GM12872 (cell line): Measurements from ENCODE around the gene GGTLC2.

Experiments used
- TF ChIP-seq, protein P1 (sequence below): IDR thresholded peaks from 3 replicates; pipeline ENCODE4 v1.5.1; 2011; ENCODE audit warnings: low read depth, mild to moderate bottlenecking, low read length, moderate library complexity; ENCODE audit not compliant: insufficient read depth

Gene GGTLC2

DNA sequence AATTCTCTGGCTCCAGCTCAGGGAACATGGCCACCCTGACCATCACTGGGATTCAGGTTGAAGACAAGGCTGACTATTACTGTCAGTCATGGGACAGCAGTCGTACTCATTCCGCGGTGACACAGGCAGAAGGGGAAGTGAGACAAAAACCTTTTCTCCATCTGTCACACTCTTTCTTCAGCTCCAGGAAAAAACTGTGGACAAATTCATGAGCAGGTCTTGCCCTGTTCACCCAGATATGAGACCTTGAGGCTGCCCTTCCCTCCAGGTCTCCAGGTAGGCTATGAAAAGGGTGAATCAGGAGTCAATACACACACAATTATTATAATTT lies 39.4 kb upstream of the GGTLC2 start:
- TF ChIP-seq, protein P1, sequence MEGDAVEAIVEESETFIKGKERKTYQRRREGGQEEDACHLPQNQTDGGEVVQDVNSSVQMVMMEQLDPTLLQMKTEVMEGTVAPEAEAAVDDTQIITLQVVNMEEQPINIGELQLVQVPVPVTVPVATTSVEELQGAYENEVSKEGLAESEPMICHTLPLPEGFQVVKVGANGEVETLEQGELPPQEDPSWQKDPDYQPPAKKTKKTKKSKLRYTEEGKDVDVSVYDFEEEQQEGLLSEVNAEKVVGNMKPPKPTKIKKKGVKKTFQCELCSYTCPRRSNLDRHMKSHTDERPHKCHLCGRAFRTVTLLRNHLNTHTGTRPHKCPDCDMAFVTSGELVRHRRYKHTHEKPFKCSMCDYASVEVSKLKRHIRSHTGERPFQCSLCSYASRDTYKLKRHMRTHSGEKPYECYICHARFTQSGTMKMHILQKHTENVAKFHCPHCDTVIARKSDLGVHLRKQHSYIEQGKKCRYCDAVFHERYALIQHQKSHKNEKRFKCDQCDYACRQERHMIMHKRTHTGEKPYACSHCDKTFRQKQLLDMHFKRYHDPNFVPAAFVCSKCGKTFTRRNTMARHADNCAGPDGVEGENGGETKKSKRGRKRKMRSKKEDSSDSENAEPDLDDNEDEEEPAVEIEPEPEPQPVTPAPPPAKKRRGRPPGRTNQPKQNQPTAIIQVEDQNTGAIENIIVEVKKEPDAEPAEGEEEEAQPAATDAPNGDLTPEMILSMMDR: no peak

DNA sequence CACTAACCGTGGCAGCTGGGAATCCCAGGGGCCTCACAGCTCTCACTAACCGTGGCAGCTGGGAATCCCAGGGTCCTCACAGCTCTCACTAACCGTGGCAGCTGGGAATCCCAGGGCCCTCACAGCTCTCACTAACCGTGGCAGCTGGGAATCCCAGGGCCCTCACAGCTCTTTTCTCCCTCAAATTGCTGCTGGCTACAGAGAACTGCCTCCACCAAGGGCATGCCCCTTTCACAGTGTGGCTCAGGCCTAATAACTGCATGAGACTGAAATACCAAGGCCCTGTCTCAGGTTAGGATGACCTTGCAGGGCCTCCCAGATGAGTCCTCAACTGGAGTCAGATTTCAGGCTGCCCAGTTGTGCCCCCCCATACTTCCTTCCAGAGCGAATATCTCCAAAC lies 35.1 kb upstream of the GGTLC2 start:
- TF ChIP-seq, protein P1: no peak

DNA sequence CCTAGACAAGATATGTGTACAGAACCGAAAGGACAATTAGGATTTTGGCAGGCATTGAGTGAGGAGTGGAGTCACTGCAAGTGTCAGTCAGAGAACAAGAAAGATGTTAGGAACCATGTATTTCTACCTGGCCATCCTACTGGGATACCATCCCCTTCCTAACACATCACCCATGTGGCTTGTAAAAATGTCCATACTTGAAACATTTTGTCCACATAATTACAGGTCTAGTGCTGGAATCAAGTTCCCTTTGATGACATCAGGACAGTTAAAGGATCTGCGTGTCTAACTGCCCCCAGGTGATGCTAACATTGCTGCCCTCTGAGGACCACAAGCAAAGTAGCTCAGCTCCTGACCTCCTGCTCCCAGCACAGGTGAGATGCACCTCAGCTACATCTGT lies 31.9 kb upstream of the GGTLC2 start:
- TF ChIP-seq, protein P1: no peak

DNA sequence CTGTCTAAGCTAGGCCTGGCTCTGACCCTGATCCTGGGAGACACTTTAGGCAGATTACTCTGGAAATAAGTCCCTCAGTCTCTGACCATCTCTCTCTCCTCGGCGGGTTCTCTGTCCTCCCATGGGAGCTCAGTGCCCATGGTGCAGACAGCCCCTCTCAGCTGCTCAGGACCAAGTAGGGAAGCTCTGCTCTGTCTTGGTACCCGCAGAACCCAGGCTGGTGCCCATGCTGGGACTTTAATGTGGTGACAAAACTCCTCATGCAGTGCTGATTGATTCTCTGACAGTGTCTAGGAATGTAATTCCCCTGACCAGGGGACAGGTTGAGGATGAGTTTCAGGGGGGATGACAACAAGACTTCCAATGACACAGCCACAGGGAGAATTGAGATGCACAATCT lies 30.3 kb upstream of the GGTLC2 start:
- TF ChIP-seq, protein P1: no peak

DNA sequence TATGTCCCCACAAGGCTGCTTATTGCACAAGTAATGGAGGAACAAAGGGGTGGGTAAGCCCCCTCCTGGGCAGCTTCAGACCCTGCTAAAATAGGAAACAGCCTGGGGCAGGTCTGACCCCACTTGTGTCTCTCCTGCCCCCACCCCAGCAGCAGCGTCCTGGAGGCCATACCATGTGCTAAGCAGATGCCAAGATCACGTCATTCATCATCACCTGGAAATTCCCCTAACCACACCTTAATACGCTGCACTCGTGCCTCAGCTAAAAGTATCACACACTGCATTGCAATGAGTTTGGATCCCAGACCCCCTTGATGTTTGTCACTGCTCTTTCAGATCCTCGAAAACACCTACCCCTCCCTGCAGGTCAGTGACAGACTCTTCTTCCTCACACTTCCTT lies 27.8 kb upstream of the GGTLC2 start:
- TF ChIP-seq, protein P1: no peak

DNA sequence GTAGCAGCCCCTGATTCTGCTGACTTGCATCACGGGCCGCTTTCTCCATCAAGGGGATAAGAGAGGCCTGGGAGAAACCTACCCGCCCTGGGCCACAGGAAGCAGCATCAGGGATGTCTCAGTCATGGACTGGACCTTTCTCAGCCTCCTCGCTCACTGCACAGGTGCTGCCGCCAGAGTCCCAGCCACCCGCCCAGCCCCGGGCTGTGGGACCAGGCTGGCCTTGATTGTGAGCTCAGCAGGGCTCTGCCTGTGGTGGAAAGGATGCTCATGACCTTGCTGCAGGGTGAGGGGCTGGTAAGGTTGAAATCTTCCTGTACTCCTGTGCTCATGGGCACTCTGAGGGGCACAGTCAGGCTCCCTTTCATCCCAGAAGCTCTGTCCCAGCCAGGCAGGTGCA lies 26.0 kb upstream of the GGTLC2 start:
- TF ChIP-seq, protein P1: no peak

DNA sequence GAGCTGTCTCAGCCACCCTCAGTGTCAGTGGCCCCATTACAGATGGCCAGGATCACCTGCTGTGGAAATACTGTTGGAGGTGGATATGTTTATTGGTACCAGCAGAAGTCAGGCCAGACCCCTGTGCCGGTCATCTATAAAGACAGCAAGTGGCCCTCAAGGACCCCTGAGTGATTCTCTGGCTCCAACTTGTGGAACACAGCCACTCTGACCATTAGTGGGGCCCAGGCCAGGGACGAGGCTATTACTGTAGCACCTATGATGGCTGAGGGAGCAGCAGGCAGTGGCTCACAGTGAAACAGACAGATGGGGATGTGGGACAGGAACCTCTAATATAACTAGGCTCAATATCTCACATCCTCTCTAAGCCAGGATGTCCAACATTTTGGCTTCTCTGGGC lies 25.5 kb upstream of the GGTLC2 start:
- TF ChIP-seq, protein P1: no peak
